ENCODE results near the gene SMIM33. TPM values are rescaled to one million over a fixed set of nuclear protein-coding genes. Genes with fewer than 3 reads are reported as not detected.

SMIM33 gene
- total and polyA plus RNA-seq, 9 of the 15 experiments (the other 6 are each of a cell fraction or from before 2014, with no cell fraction given) = not detected

- TF ChIP-seq ZNF407 (IDR thresholded peaks at IDR 0.05; ENCODE audit: low read depth) (no peak), ETS2 (tag; IDR thresholded peaks at IDR 0.05; ENCODE audit: borderline replicate concordance, poor library complexity, severe bottlenecking) (no peak), SMC3 (conservative IDR thresholded peaks at IDR 0.05; ENCODE audit: insufficient read depth, low read depth, low read length) (peak; percentile 93), ZNF589 (CRISPR knock-in tag; IDR thresholded peaks at IDR 0.05; ENCODE audit: low read depth) (no peak), ZNF408 (CRISPR knock-in tag; IDR thresholded peaks at IDR 0.05; ENCODE audit: low read depth) (no peak), MAFK (IDR thresholded peaks at IDR 0.05; ENCODE audit: low read length) (no peak), MXI1 (IDR thresholded peaks at IDR 0.05; ENCODE audit: low read depth, low read length) (no peak), COPS2 (conservative IDR thresholded peaks at IDR 0.05) (no peak), SREBF1 (IDR thresholded peaks at IDR 0.05; ENCODE audit: borderline replicate concordance, low read depth, low read length) (no peak), EP400 (IDR thresholded peaks at IDR 0.05) (no peak), ZNF644 (tag; IDR thresholded peaks at IDR 0.05; ENCODE audit: low read depth) (no peak), ELK1 (CRISPR knock-in tag; IDR thresholded peaks at IDR 0.05) (no peak), ETV5 (CRISPR knock-in tag; IDR thresholded peaks at IDR 0.05; ENCODE audit: low read depth) (no peak), SIX5 (IDR thresholded peaks at IDR 0.05; ENCODE audit: borderline replicate concordance in 1 of 2, insufficient read depth in 1 of 2, low read depth in 1 of 2, low read length in 2 of 2) (no peak), NFE2 (IDR thresholded peaks at IDR 0.05; ENCODE audit: low read depth) (no peak)
Observed at GRCh38 chr5:139422307-139422893, 48.4 kb upstream of the SMIM33 start (continued).

Data from K562 (cell line).